ENCODE results near the gene MAPK1IP1L. TPM values are rescaled to one million over a fixed set of nuclear protein-coding genes. Genes with fewer than 3 reads are reported as not detected.

The MAPK1IP1L gene
- total and polyA plus RNA-seq, 2 of the 13 experiments (the other 11 are each of a cell fraction or from before 2014, with no cell fraction given), result 27.8 to 68.4 TPM

DNA sequence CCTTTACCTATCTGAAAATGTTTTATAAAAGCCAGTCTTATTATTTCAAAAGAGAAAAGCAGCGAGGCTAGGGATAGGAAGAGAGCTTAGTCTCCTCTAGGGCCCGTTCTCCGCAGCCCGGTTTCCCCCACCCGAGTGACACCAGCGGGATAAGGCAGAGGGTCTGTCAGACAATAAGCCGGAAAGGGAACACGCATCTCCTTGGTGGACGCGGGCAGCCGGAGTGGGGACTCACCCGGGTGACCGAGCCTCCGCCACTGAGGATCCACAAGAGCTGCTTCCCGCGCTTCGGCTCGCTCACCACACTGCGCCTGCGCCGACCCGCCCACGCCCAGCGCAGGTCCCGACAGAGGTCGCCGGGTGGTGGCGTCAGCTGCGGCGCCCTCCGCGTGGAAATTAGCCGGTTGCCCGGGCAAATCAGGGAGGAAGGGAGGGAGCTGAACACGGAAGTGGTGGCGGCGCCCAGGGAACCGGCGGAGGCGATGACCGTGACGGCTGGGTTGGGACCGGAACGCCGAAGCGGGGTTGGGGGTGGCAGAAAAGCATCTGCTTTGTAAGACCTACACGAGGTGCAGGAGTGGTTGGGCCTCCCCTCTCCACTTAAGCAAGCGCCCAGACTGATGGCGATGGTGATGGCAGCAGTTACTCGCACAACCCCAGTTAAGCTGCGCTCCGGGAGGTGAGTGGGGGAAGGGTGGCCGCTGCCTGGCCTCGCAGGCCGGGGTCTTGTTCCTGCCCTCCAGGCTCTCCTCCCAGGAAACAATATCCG is 24.5 kb upstream of the MAPK1IP1L start, which contains the start of the genes SOCS4 and WDHD1 (continued):
- TF ChIP-seq, protein P1, sequence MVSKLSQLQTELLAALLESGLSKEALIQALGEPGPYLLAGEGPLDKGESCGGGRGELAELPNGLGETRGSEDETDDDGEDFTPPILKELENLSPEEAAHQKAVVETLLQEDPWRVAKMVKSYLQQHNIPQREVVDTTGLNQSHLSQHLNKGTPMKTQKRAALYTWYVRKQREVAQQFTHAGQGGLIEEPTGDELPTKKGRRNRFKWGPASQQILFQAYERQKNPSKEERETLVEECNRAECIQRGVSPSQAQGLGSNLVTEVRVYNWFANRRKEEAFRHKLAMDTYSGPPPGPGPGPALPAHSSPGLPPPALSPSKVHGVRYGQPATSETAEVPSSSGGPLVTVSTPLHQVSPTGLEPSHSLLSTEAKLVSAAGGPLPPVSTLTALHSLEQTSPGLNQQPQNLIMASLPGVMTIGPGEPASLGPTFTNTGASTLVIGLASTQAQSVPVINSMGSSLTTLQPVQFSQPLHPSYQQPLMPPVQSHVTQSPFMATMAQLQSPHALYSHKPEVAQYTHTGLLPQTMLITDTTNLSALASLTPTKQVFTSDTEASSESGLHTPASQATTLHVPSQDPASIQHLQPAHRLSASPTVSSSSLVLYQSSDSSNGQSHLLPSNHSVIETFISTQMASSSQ (IDR thresholded peaks at IDR 0.05; ENCODE audit: low read depth), result no peak
- TF ChIP-seq, protein P1 (CRISPR knock-in tag; IDR thresholded peaks at IDR 0.05; ENCODE audit: borderline replicate concordance), result peak; percentile 85
- TF ChIP-seq, protein P2, sequence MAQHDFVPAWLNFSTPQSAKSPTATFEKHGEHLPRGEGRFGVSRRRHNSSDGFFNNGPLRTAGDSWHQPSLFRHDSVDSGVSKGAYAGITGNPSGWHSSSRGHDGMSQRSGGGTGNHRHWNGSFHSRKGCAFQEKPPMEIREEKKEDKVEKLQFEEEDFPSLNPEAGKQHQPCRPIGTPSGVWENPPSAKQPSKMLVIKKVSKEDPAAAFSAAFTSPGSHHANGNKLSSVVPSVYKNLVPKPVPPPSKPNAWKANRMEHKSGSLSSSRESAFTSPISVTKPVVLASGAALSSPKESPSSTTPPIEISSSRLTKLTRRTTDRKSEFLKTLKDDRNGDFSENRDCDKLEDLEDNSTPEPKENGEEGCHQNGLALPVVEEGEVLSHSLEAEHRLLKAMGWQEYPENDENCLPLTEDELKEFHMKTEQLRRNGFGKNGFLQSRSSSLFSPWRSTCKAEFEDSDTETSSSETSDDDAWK (CRISPR knock-in tag; IDR thresholded peaks at IDR 0.05), result no peak
- 0 out of 2 replicates have a peak, but pooled peaks have one; percentile 43 for TF ChIP-seq ZBTB8A (CRISPR knock-in tag; IDR thresholded peaks at IDR 0.05; ENCODE audit: borderline replicate concordance, low read depth)
- peak; percentile 60 for TF ChIP-seq CBX1 (IDR thresholded peaks at IDR 0.05; ENCODE audit: low read depth)
- peak; percentile 67 for TF ChIP-seq ARID5B (CRISPR knock-in tag; IDR thresholded peaks at IDR 0.05)
- TF ChIP-seq KDM2A (CRISPR knock-in tag; IDR thresholded peaks at IDR 0.05; ENCODE audit: borderline replicate concordance, low read depth), result peak; percentile 89
- no peak for TF ChIP-seq SP140L (CRISPR knock-in tag; IDR thresholded peaks at IDR 0.05; ENCODE audit: borderline replicate concordance)
- peak; percentile 65 for TF ChIP-seq RXRB (CRISPR knock-in tag; IDR thresholded peaks at IDR 0.05; ENCODE audit: borderline replicate concordance)
- TF ChIP-seq TFAP4 (IDR thresholded peaks at IDR 0.05; ENCODE audit: borderline replicate concordance, low read depth), result peak; percentile 62; the same call in 1 of the 2 replicates
- peak; percentile 58; the same call in 1 of the 2 replicates for TF ChIP-seq ZNF274 (CRISPR knock-in tag; IDR thresholded peaks at IDR 0.05)
- TF ChIP-seq ZNF362 (CRISPR knock-in tag; IDR thresholded peaks at IDR 0.05; ENCODE audit: borderline replicate concordance), result 0 out of 2 replicates have a peak, but pooled peaks have one; percentile 41

All from HepG2 (cell line).